Brain microvascular endothelial cell (primary cell): ENCODE results near the gene PDLIM7.

ENCODE experiments used
- DNase-seq: peaks from one replicate; pipeline ENCODE4 v3.0.0-alpha.2; 2020
- H3K27ac ChIP-seq: fragments of 250-450 bp; sonication (Bioruptor Pico); 2 replicates; pipeline ENCODE4 v1.5.1; 2020; ENCODE audit warnings: mild to moderate bottlenecking, moderate library complexity
- H3K27me3 ChIP-seq: fragments of 250-450 bp; sonication (Bioruptor Pico); replicated peaks from 2 replicates; pipeline ENCODE4 v1.5.1; 2020; ENCODE audit warnings: mild to moderate bottlenecking
- H3K36me3 ChIP-seq: fragments of 250-450 bp; sonication (Bioruptor Pico); replicated peaks from 2 replicates; pipeline ENCODE4 v1.5.1; 2020; ENCODE audit warnings: mild to moderate bottlenecking
- H3K4me3 ChIP-seq: 2 replicates; pipeline ENCODE4 v1.5.1; 2011; ENCODE audit warnings: low read depth, mild to moderate bottlenecking, control low read depth, low read length, moderate library complexity
- in situ Hi-C: cut with HindIII; loops from 2 replicates; pipeline ENCODE4 v1.10.0; 2017; ENCODE audit warnings: low sequenced_read_pairs, low pct_ligation_motif_present
- TF ChIP-seq, protein P1 (sequence below): IDR thresholded peaks from 2 replicates; pipeline ENCODE4 v1.5.1; 2011; ENCODE audit warnings: low read depth, mild to moderate bottlenecking, moderate library complexity, low read length, control low read depth, inconsistent platforms; ENCODE audit errors: missing control alignments

PDLIM7 gene

DNA sequence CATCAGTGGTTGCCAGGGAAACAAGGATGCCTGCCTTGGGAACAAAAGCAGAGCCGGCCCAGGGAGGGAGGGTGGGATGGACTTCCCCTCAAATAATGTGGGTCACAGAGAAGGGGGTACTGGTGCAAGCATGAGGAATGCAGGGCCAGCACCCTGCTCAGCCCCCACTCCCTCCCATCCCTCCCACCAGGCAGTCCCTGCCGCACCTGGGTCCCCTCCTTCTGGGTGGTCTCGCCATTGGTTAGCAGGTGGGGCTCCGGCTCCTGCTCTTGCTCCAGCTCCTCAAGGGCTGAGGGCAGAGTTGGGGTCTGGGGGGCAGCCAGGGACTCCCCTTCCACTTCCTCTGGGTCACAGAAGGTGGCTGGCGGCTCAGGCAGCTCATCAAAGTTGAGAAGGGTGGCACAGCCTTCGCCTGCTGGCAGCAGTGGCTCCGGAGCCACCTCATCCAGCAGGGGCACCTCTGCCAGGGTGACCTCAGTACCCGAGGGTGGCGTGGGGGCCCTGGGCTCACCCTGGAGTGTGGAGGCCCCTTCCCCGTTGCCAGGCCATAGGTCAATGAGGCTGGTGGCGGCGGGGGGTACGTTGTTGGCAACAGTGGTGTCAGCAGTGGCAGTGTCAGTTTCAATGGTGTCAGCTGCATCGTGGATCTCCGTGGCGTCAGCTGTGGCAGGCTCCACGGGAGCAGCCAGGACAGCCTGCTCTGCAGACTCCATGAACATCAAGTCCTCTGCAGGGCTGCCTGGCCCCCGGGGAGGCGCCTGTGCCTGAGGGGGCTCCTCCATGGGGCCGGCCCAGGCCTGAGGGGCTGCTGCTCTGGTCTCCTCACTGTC is 39.3 kb downstream of the PDLIM7 start:
- TF ChIP-seq, protein P1, sequence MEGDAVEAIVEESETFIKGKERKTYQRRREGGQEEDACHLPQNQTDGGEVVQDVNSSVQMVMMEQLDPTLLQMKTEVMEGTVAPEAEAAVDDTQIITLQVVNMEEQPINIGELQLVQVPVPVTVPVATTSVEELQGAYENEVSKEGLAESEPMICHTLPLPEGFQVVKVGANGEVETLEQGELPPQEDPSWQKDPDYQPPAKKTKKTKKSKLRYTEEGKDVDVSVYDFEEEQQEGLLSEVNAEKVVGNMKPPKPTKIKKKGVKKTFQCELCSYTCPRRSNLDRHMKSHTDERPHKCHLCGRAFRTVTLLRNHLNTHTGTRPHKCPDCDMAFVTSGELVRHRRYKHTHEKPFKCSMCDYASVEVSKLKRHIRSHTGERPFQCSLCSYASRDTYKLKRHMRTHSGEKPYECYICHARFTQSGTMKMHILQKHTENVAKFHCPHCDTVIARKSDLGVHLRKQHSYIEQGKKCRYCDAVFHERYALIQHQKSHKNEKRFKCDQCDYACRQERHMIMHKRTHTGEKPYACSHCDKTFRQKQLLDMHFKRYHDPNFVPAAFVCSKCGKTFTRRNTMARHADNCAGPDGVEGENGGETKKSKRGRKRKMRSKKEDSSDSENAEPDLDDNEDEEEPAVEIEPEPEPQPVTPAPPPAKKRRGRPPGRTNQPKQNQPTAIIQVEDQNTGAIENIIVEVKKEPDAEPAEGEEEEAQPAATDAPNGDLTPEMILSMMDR, result no peak
- Histone ChIP-seq H3K36me3 (peaks cover 51% of the 10 kb centered on the region), H3K27ac (peak overlapping the region; percentile 29), H3K4me3 (no peak overlapping the region), H3K27me3 (no peaks in the 10 kb centered on the region)
- in situ Hi-C loops, result no loop called here
- DNase-seq, result no peak

DNA sequence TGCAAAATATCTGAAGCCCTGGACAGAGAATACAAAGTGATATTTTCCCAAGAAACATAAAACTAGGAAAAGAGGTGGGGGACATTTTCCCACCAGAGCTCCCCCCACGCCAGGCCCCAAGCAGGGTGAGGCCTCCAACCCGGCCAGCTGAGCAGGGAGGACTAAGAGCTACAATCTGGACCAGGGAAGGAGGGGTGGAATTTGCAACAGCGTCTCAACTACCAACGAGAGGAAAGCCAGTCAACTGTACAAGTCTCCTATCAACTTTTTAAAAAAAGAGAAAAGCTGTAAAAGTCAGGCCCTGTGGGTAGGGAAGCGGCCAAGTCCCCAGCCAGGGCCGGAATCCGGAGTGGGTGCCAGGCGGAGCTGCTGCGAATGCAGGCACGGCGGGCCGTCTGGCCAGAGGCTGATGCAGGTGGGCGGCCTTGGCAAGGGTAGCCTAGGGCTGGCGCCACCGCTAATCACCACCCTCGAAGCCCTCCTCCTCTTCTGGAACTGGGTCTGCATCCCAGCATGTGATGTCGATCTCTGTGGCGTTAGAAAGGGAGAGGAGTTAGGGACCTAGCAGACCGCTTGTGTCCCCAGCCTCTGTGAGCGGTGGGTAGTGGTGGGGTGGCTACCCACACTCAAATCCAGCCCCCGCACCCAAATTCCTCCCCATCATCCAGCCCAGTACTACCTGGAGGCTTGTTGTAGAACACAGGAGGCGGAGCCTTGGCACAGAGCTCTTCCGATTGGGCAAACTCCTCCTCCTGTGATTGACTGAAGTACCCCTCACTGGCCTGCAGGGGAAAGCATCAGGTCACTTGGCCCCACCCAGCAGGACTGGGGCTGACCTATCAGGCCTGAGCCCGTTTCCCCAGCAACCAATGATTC is 40.2 kb downstream of the PDLIM7 start:
- Histone ChIP-seq H3K27ac (no peak overlapping the region), H3K4me3 (no peak overlapping the region), H3K36me3 (peaks cover 42% of the 10 kb centered on the region), H3K27me3 (no peaks in the 10 kb centered on the region)
- in situ Hi-C loops, result no loop called here
- TF ChIP-seq, protein P1, result peak; percentile 77
- DNase-seq, result peak; percentile 95

DNA sequence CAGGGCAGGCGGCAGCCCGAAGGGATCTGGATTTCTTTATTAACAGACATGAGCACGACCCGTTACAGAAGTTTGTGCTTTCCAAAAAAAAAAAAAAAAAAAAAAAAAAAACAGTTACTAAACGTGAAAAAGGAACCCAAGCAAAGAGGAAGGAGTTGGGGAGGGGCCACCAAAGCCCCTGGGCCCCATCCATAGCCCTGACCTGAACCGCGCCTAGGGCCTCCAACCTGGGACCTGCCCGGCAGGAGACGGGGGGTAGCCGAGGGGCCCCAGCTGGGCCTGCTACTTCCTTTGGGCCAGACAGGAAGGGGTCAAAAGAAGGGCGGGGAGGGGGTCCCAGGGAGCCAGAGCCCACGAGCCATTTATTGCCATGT is 40.8 kb downstream of the PDLIM7 start:
- H3K4me3 ChIP-seq, result no peak overlapping the region
- no peak overlapping the region for H3K27ac ChIP-seq
- in situ Hi-C loops, result no loop called here
- no peaks in the 10 kb centered on the region for H3K27me3 ChIP-seq
- H3K36me3 ChIP-seq, result peaks cover 41% of the 10 kb centered on the region
- TF ChIP-seq, protein P1, result no peak
- DNase-seq, result no peak

DNA sequence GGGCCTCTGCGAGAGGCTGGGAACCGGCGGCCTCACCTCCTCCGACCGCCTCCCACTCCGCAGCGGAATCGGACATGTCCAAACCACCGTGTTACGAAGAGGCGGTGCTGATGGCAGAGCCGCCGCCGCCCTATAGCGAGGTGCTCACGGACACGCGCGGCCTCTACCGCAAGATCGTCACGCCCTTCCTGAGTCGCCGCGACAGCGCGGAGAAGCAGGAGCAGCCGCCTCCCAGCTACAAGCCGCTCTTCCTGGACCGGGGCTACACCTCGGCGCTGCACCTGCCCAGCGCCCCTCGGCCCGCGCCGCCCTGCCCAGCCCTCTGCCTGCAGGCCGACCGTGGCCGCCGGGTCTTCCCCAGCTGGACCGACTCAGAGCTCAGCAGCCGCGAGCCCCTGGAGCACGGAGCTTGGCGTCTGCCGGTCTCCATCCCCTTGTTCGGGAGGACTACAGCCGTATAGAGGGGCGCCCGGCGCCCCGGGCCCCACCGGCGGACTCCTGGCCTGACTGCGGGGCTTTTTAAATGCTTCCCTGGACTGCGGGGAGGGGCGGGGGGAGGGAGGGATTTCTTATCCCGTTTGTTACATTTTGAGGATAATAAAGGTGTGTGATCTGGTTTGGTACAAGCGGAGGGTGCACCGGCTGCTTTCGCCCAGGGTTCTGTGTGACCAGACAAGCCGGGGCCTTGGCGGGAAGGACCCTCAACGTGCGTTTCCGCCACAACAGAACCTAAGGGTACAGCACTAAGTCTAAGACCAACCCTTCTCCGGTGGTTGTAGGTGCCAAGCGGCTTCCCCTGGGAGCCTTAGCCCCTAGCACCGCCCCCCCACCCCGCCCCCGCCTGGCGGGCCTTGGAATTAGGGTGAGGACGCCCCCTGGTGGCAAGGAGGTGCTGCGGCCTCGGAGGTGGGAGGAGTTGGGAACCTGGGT is 41.5 kb downstream of the PDLIM7 start:
- Histone ChIP-seq H3K27me3 (no peaks in the 10 kb centered on the region), H3K27ac (peak overlapping the region; percentile 71), H3K36me3 (peaks cover 37% of the 10 kb centered on the region), H3K4me3 (peak overlapping the region; percentile 43)
- peak; percentile 81 for DNase-seq
- in situ Hi-C loops, result no loop called here
- TF ChIP-seq, protein P1, result peak; percentile 96

DNA sequence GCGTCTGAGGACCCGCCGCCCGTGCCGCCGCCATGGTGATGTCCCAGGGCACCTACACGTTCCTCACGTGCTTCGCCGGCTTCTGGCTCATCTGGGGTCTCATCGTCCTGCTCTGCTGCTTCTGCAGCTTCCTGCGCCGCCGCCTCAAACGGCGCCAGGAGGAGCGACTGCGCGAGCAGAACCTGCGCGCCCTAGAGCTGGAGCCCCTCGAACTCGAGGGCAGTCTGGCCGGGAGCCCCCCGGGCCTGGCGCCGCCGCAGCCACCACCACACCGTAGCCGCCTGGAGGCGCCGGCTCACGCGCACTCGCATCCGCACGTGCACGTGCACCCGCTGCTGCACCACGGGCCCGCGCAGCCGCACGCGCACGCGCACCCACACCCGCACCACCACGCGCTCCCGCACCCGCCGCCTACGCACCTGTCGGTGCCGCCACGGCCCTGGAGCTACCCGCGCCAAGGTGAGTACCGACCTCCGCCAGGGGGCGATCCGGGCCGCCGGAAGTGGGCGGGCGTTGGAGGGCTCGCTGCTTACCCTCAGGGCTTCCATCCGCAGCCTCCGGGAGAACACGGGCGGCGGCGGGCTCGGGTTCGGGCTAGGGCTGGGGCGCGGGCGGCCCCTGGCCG is 42.3 kb downstream of the PDLIM7 start:
- Histone ChIP-seq H3K36me3 (peaks cover 31% of the 10 kb centered on the region), H3K4me3 (peak overlapping the region; percentile 43), H3K27ac (peak overlapping the region; percentile 71), H3K27me3 (no peaks in the 10 kb centered on the region)
- TF ChIP-seq, protein P1, result peak; percentile 66
- in situ Hi-C loops, result no loop called here
- DNase-seq, result peak; percentile 42
